Measurements from ENCODE around the gene PTPRN2. TPM values are rescaled to one million over a fixed set of nuclear protein-coding genes. Genes with fewer than 3 reads are reported as not detected.

PTPRN2 gene
- total and polyA plus RNA-seq, 2 of the 8 experiments (the other 6 are each of a cell fraction or from before 2014, with no cell fraction given) = 2.6 to 4.5 TPM

DNA sequence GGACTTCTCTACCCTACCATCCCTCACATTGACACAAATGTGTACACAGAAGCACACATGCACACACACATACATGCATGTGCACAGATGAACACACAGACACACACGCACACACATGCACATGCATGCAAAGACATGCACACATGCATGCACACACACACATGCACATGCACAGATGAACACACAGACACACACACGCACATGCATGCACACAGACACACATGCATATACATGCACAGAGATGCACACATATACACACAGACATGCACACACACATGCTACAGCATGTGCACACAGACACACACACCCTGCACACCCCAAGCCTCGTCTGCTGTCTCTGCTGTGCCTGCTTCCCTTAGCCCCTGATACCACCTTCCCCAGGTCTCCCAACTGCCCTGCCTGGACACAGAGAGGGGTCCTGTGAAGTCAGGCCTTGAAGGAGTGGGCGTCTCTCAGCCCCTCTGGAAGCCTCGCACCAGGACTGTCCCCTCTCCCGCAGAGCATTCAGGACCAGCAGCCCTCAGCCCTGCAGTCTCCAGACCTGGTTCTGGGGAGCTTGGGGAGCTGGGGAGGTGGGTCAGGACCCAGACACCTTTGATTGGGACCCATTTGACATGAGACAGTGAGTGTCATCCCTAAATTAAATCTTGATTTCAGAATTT, 1069.0 kb downstream of the PTPRN2 start (continued):
- no peak for TF ChIP-seq TEAD4 (IDR thresholded peaks at IDR 0.05; ENCODE audit: low read depth, low read length)
- TF ChIP-seq RXRA (IDR thresholded peaks at IDR 0.05; ENCODE audit: insufficient read depth, low read depth, low read length) = no peak
- no peak for TF ChIP-seq SP4 (IDR thresholded peaks at IDR 0.05; ENCODE audit: low read length)

All from H1 (cell line).